WTC11 (cell line): ENCODE measurements around the gene SRR. TPM values are rescaled to one million over a fixed set of nuclear protein-coding genes. Genes with fewer than 3 reads are reported as not detected.

Experiments used
- AFF4 ChIP-seq: sonication (generic); formaldehyde crosslinking; IDR thresholded peaks from 2 replicates; pipeline ENCODE4 v1.8.1; 2023; ENCODE audit warnings: mild to moderate bottlenecking, missing genetic modification reagents, borderline replicate concordance
- ARID4B ChIP-seq: sonication (generic); formaldehyde crosslinking; IDR thresholded peaks from 2 replicates; pipeline ENCODE4 v1.8.0; 2023; ENCODE audit warnings: missing genetic modification reagents, mild to moderate bottlenecking, borderline replicate concordance
- ATF2 ChIP-seq: sonication (generic); formaldehyde crosslinking; IDR thresholded peaks from 2 replicates; pipeline ENCODE4 v1.8.1; 2022; ENCODE audit warnings: low read depth, missing genetic modification reagents, borderline replicate concordance
- CDX4 ChIP-seq: fragments of 250-450 bp; sonication (Bioruptor Pico); IDR thresholded peaks from 2 replicates; pipeline ENCODE4 v1.9.0; 2021; ENCODE audit warnings: moderate library complexity, mild to moderate bottlenecking, inconsistent platforms, borderline replicate concordance
- CREB1 ChIP-seq: sonication (generic); formaldehyde crosslinking; IDR thresholded peaks from 2 replicates; pipeline ENCODE4 v1.8.0; 2023; ENCODE audit warnings: mild to moderate bottlenecking, missing genetic modification reagents
- EMX1 ChIP-seq: fragments of 250-450 bp; sonication (Bioruptor Pico); IDR thresholded peaks from 2 replicates; pipeline ENCODE4 v1.8.0; 2021; ENCODE audit warnings: mild to moderate bottlenecking
- ETV6 ChIP-seq: sonication (generic); formaldehyde crosslinking; IDR thresholded peaks from 2 replicates; pipeline ENCODE4 v1.8.1; 2022; ENCODE audit warnings: mild to moderate bottlenecking, missing genetic modification reagents
- FOXP1 ChIP-seq: sonication (generic); formaldehyde crosslinking; IDR thresholded peaks from 2 replicates; pipeline ENCODE4 v1.8.0; 2022; ENCODE audit warnings: missing genetic modification reagents, mild to moderate bottlenecking, moderate library complexity, borderline replicate concordance
- FOXP4 ChIP-seq: sonication (generic); formaldehyde crosslinking; IDR thresholded peaks from 2 replicates; pipeline ENCODE4 v1.8.0; 2022; ENCODE audit warnings: mild to moderate bottlenecking, missing genetic modification reagents
- GABPB1 ChIP-seq: sonication (generic); formaldehyde crosslinking; IDR thresholded peaks from 2 replicates; pipeline ENCODE4 v1.8.1; 2023; ENCODE audit warnings: mild to moderate bottlenecking, missing genetic modification reagents
- JUN ChIP-seq: sonication (generic); formaldehyde crosslinking; IDR thresholded peaks from 2 replicates; pipeline ENCODE4 v1.8.0; 2023; ENCODE audit warnings: mild to moderate bottlenecking, missing genetic modification reagents
- NFATC4 ChIP-seq: fragments of 250-450 bp; sonication (Bioruptor Pico); IDR thresholded peaks from 2 replicates; pipeline ENCODE4 v1.9.0; 2021; ENCODE audit warnings: mild to moderate bottlenecking
- RELA ChIP-seq: sonication (generic); formaldehyde crosslinking; IDR thresholded peaks from 2 replicates; pipeline ENCODE4 v1.8.1; 2022; ENCODE audit warnings: missing genetic modification reagents, mild to moderate bottlenecking, borderline replicate concordance
- RORB ChIP-seq: fragments of 250-450 bp; sonication (Bioruptor Pico); IDR thresholded peaks from 2 replicates; pipeline ENCODE4 v1.9.0; 2021; ENCODE audit warnings: mild to moderate bottlenecking
- ZMAT4 ChIP-seq: fragments of 250-450 bp; sonication (Bioruptor Pico); IDR thresholded peaks from 2 replicates; pipeline ENCODE4 v1.9.0; 2021; ENCODE audit warnings: mild to moderate bottlenecking
- ZNF219 ChIP-seq: sonication (generic); formaldehyde crosslinking; IDR thresholded peaks from 2 replicates; pipeline ENCODE4 v1.8.0; 2023; ENCODE audit warnings: missing genetic modification reagents, mild to moderate bottlenecking, borderline replicate concordance
- ZNF281 ChIP-seq: sonication (generic); formaldehyde crosslinking; IDR thresholded peaks from 2 replicates; pipeline ENCODE4 v1.8.0; 2023; ENCODE audit warnings: mild to moderate bottlenecking, missing genetic modification reagents
- total RNA-seq: library from RNA; stranded (reverse); gene quantifications from 3 replicates; pipeline ENCODE4 v1.2.3, GENCODE V29; 2021

The SRR gene
- total RNA-seq, 1 experiment from 2014 or later: 5.1 TPM

GRCh38 chr17:2336215-2336851 lies 32.6 kb downstream of the SRR start, which contains the start of gene TSR1 (continued):
- peak; percentile 93 for TF ChIP-seq ARID4B (CRISPR knock-in tag)
- TF ChIP-seq ATF2 (CRISPR knock-in tag): no peak
- no peak for TF ChIP-seq RORB
- no peak for TF ChIP-seq CDX4 (CRISPR knock-in tag)
- TF ChIP-seq ZNF219 (CRISPR knock-in tag): no peak
- peak; percentile 81 for TF ChIP-seq GABPB1
- TF ChIP-seq ETV6: peak; percentile 87
- peak; percentile 25; the same call in 1 of the 2 replicates for TF ChIP-seq FOXP1 (CRISPR knock-in tag)
- peak; percentile 91 for TF ChIP-seq CREB1
- TF ChIP-seq JUN (CRISPR knock-in tag): no peak; the same call in 1 of the 2 replicates
- TF ChIP-seq FOXP4 (CRISPR knock-in tag): peak; percentile 92
- peak; percentile 80; the same call in 1 of the 2 replicates for TF ChIP-seq ZNF281
- no peak for TF ChIP-seq RELA (CRISPR knock-in tag)
- TF ChIP-seq ZMAT4: no peak
- no peak for TF ChIP-seq NFATC4 (CRISPR knock-in tag)
- no peak for TF ChIP-seq EMX1 (CRISPR knock-in tag)
- 0 out of 2 replicates have a peak, but pooled peaks have one; percentile 87 for TF ChIP-seq AFF4
